Endometrium (tissue), 2 donors: ENCODE measurements around the gene IQCN.

Experiments used
- FAIRE-seq: peaks from 2 replicates; lab custom pipeline; 2012; peaks lifted over from hg19 to GRCh38; lab: Jason Lieb, UNC
- donor health status: control.
- donor health status: control.

IQCN gene, protein sequence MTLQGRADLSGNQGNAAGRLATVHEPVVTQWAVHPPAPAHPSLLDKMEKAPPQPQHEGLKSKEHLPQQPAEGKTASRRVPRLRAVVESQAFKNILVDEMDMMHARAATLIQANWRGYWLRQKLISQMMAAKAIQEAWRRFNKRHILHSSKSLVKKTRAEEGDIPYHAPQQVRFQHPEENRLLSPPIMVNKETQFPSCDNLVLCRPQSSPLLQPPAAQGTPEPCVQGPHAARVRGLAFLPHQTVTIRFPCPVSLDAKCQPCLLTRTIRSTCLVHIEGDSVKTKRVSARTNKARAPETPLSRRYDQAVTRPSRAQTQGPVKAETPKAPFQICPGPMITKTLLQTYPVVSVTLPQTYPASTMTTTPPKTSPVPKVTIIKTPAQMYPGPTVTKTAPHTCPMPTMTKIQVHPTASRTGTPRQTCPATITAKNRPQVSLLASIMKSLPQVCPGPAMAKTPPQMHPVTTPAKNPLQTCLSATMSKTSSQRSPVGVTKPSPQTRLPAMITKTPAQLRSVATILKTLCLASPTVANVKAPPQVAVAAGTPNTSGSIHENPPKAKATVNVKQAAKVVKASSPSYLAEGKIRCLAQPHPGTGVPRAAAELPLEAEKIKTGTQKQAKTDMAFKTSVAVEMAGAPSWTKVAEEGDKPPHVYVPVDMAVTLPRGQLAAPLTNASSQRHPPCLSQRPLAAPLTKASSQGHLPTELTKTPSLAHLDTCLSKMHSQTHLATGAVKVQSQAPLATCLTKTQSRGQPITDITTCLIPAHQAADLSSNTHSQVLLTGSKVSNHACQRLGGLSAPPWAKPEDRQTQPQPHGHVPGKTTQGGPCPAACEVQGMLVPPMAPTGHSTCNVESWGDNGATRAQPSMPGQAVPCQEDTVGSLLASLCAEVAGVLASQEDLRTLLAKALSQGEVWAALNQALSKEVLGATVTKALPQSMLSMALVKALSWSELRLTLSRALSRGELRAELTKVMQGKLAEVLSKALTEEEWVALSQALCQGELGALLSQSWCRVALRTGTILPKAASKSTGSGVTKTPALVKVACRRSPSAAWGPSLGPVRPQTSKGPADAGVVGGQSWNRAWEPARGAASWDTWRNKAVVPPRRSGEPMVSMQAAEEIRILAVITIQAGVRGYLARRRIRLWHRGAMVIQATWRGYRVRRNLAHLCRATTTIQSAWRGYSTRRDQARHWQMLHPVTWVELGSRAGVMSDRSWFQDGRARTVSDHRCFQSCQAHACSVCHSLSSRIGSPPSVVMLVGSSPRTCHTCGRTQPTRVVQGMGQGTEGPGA (N-terminal part only)

GRCh38 chr19:18274219-18274780 lies at the start of gene IQCN:
Gene IQCN (minus strand): TSS chr19:18274452. CDS start chr19:18269478, 4,974 bp downstream.
- FAIRE-seq, result no peak

- peak; percentile 87 for FAIRE-seq
These were observed 48.7 kb upstream of the IQCN start, which contains the start of gene LSM4 for GRCh38 chr19:18322759-18323460. Gene LSM4 (minus strand): TSS chr19:18323076. CDS start chr19:18323020, 56 bp downstream.

DNA sequence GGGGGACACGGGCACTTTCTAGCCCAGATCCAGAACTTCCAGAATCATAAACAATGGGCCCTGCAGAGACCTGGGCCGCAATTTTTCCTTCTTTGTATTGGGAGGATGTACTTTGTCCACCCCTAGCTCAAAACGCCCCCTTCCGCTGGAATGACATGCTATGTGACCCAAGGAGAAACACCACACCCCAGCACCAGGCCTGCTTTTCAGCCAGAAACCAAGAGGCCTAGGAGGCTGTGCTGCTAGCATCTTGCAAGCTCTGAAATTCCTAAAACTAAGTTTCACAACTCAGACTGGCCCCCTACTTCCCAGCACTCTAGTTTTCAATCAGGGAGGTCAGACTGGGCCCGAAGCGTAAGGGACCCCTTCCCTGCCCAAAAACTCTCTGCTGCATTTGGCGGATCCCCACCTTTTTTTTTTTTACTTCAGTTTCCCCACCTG lies 48.1 kb upstream of the IQCN start:
- FAIRE-seq, result no peak

- FAIRE-seq, result no peak
These were observed 47.5 kb upstream of the IQCN start for GRCh38 chr19:18321734-18322102.

GRCh38 chr19:18320865-18321733 lies 46.8 kb upstream of the IQCN start:
- FAIRE-seq, result no peak

DNA sequence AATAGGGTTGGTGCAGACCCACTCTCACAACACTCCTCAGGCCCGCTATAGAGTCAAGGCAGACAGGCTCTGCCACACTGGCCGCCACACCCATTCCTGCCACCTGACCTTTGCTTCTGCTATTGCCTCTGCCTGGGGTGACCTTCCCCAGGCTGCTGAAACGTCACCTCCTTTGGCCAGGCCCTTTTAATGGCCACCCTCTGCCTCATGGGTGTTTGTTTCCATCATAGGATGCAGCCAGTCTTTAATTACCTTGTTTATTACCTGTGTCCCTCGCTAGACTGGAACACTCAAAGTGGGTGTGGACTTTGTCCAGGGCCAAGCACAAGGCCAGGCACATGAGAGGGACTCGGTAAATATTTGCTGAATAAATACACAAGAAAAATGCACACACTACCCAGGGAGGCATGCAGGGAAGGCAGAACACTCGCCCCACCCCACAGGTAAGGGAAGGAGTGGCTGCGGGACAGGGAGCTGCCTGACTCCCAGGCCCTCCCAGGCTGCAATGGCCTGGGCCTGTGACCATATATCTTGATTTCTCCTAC lies 45.4 kb upstream of the IQCN start:
- no peak for FAIRE-seq

- no peak for FAIRE-seq
These were observed 43.9 kb upstream of the IQCN start for GRCh38 chr19:18317961-18318800.

DNA sequence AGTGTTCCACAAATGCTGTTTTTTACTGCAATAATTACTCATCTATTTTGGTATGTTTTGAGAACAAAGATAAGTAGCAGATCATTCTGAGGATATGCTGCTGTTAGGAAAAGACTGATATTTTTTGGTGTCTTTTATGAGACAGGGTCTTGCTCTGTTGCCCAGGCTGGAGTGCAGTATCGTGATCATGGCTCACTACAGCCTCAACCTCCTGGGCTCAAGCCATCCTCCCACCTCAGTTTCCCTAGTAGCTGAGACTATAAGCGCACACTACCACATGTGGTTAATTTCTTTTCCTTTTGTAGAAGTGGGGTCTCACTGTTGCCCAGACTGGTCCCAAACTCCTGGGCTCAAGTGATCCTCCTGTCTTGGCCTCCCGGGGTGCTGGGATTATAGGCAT lies 39.1 kb upstream of the IQCN start:
- FAIRE-seq, result no peak

DNA sequence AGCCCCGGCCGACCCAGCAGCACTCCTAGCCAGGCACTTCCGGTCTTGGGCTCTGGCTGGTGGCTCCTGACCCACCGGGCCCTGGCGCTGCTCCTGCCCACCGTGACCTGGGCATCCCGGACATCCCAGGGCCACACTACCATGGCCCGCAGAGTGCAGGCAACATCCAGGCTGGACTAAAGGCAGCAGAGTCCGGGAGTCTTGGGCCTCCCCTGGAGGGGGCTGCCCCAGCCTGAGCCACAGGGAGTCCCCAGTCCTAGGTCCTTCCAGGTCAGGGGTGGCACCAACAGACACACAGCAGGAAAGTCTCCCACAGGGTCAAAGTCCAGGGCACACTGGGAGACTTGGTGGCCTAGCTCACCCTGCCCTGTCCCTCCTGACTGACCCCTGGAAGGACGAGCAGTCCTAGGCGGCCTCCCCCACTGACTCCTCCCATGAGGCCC lies 37.9 kb upstream of the IQCN start:
- no peak for FAIRE-seq

DNA sequence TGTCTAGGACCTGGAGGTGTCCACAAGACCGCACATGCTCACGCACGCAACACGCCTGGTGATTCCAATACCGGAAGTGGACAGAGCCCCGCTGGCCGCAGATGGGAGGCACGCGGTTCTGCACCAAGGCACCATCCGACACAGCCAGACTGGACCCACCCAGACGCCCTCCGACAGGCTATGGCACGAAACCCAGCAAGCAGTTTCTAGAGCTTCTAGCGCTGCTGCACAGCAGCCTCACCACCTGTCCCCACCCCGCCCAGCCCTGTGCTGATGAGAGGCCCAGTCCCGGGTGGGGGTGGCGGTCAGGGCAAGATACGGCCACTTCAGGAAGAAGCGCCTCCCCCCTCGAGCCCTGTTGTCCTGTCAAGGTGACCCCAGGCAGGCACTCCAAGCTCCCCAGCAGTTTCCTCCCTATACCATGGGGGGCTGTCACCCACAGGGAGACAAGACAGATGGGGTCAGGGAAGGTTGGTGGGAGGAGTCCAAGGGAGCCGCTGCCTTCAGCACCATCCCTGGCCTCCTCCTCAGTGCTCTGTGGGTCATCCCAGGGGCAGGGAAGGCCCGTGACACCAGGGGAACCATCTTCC lies 37.3 kb upstream of the IQCN start:
- FAIRE-seq, result no peak

DNA sequence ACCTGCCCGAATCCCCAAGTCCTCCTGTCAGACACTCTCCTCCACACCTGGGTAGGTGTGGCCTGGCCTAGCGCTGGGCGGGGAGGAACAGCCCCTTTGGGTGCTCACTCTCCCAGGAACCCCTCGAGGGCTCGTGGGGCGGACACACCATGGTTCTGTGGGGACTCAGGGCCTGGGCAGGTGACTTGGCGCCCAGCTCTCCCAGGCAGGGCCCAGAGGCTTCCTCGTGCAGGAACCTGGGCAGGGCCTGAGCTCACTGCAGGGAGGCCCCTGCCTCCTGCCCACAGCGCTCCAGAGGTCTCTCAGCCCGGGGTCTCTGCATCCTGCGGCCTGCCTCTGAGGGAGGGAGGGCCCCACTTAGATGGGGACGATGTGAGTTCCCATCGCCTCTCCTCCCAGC lies 36.7 kb upstream of the IQCN start:
- no peak for FAIRE-seq

GRCh38 chr19:18310118-18310909 lies 36.1 kb upstream of the IQCN start:
- FAIRE-seq, result no peak

DNA sequence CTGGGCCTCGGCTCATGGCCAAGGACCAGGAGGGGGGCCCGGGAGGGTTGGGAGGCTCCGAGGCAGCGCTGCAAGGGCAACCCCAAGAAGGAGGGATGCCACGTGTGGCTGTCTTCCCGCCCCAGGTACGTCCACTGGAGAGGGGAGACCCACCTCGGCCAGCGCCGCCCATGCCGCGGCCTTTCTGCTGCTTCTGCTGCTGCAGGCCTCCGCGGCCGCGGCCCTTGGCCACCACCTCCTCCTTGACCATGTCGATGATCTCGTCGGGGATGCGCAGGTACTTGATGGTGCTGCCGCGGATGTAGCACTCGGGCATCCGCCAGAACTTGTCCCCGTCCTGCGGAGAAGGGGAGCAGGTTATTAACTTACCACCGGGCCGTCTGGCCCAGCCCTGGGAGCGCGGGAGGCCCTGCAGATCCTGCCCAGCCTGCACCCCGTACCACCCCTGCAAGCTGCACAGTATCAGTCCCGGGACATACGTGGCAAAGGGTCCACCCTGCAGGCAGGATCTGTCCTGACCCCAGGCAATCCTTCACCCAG lies 35.3 kb upstream of the IQCN start:
- FAIRE-seq, result no peak

GRCh38 chr19:18308948-18309325 lies 34.7 kb upstream of the IQCN start:
- FAIRE-seq, result no peak

- FAIRE-seq, result no peak
These were observed 34.0 kb upstream of the IQCN start for GRCh38 chr19:18308051-18308947.

GRCh38 chr19:18307271-18307681 lies 33.0 kb upstream of the IQCN start:
- FAIRE-seq, result no peak
